ACC112 (cell line): Measurements from ENCODE around the gene XRCC3.

ENCODE experiments used
- H2AFZ ChIP-seq: fragments of 200-600 bp; sonication (generic); one replicate; pipeline ENCODE4 v1.6.0; 2017; ENCODE audit warnings: antibody characterized with exemption, low read length; ENCODE audit not compliant: unreplicated experiment
- H3K27ac ChIP-seq: fragments of 200-600 bp; sonication (generic); 2 replicates; pipeline ENCODE4 v1.5.1; 2014; ENCODE audit warnings: low read depth, mild to moderate bottlenecking, antibody characterized with exemption, low read length, moderate library complexity
- H3K27me3 ChIP-seq: fragments of 200-600 bp; sonication (generic); 2 replicates; pipeline ENCODE4 v1.6.1; 2014; ENCODE audit warnings: mild to moderate bottlenecking, antibody characterized with exemption, low read length, moderate library complexity, mixed read lengths; ENCODE audit not compliant: insufficient read depth
- H3K36me3 ChIP-seq: fragments of 200-600 bp; sonication (generic); 2 replicates; pipeline ENCODE4 v1.6.1; 2016; ENCODE audit warnings: mild to moderate bottlenecking, antibody characterized with exemption, low read length, moderate library complexity, mixed read lengths; ENCODE audit not compliant: insufficient read depth
- H3K4me1 ChIP-seq: fragments of 200-600 bp; sonication (generic); one replicate; pipeline ENCODE4 v1.6.1; 2016; ENCODE audit warnings: low read length, mixed read lengths; ENCODE audit not compliant: insufficient read depth, unreplicated experiment, control insufficient read depth
- H3K4me3 ChIP-seq: fragments of 200-600 bp; sonication (generic); 2 replicates; pipeline ENCODE4 v1.5.1; 2014; ENCODE audit warnings: mild to moderate bottlenecking, low read depth, low read length
- H3K79me2 ChIP-seq: fragments of 200-600 bp; sonication (generic); one replicate; pipeline ENCODE4 v1.6.0; 2016; ENCODE audit warnings: low read length; ENCODE audit not compliant: control insufficient read depth, unreplicated experiment, insufficient read depth

XRCC3 gene

DNA sequence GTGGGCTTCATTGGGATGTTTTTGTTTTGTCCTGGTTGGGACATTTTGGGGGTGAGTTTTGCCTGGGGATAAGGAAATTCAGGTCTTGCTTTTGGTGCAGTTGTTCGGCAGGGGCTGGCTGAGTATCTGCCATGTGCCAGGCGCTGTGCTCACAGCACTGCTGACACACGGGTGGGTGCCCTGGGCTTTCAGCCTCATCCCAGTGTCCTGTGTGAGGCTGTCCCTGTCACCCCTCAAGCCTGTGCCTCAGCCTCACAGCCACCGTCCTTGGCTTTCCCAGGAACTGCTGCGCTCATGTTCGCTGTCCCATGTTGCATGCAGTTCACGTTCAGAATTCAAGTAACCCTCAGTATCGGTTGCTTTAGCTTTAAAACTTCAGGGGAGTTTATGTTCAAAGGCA is 24.9 kb downstream of the XRCC3 start:
- H3K4me3 ChIP-seq, result no peak overlapping the region
- H3K79me2 ChIP-seq, result peaks cover 19% of the 10 kb centered on the region
- no peaks in the 10 kb centered on the region for H3K27me3 ChIP-seq
- no peak overlapping the region for H2AFZ ChIP-seq
- peak overlapping the region; percentile 62; the same call in 1 of the 2 replicates for H3K27ac ChIP-seq
- H3K36me3 ChIP-seq, result peaks cover 15% of the 10 kb centered on the region; the same call in 1 of the 2 replicates
- peaks cover 13% of the 10 kb centered on the region for H3K4me1 ChIP-seq

DNA sequence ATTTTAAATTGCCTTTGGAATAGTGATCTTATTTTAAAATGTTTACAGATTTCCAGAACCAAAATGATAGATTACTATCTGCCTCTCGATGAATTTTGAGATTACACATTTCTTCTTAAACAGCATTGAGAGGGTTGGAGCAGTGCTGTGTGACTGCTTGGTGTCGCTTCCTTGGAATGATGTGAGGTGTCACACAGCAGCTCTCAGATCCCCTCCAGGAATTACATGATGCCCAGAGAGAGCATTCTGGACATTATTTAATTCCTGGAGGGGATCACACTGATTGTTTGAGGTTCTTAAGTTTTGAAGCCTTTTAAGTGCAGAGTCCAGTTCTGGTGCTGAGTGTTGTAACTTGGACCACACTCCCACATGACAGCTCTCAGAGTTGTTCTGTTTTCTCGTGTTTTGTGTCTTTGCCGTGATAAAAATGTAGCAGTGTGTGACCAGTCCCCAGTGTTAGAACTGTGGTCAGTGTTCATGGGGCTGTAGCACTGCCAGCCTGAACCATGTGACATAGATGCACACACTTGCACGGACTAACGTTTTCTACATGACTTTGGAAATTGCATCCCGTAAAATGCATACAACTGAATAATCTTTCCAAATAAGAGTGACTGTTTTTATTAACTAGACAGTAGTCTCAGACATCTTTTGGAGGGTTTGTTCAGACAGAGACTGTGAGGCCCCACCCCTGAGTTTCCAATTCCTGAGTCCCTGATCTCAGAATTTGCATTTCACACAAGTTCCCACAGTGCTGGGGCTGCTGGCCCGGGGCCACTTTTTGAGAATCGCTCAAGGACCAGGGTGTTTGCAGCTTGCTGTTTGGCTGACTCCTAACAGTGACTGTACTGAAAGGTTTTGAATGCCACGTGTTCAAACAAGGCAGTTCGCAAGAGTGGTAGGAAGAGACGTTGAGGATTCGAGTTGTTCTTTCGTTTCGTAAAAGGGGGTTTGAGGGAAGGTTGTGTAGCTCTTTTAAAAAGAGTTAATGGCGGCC is 26.0 kb downstream of the XRCC3 start:
- Histone ChIP-seq H3K27me3 (no peaks in the 10 kb centered on the region), H3K27ac (peak overlapping the region; percentile 62), H2AFZ (no peak overlapping the region), H3K4me3 (no peak overlapping the region), H3K4me1 (peaks cover 13% of the 10 kb centered on the region), H3K79me2 (peaks cover 21% of the 10 kb centered on the region), H3K36me3 (peaks cover 15% of the 10 kb centered on the region; the same call in 1 of the 2 replicates)

DNA sequence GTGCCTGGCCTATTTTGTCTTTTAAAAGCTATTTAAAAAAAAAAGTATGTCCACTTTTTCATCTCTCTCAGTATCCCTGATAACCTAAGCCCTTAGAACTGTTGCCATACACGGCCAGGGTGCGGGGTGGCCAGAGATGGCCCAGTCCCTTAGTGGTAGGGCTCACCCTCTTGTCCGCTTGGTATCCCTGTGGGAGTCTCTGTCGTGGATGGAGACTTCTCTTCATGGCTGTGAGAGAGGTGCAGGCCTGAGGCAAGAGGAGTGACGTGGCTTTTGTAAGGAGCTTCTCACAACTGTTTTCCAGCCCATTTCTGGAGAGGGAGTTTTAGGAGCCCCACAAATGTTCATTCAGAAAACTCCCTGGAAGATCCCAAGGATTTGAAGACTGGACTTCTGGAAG is 26.8 kb downstream of the XRCC3 start:
- Histone ChIP-seq H3K36me3 (peaks cover 14% of the 10 kb centered on the region; the same call in 1 of the 2 replicates), H3K79me2 (peaks cover 21% of the 10 kb centered on the region), H3K4me3 (no peak overlapping the region), H3K27me3 (no peaks in the 10 kb centered on the region), H3K27ac (peak overlapping the region; percentile 62), H3K4me1 (peaks cover 13% of the 10 kb centered on the region), H2AFZ (no peak overlapping the region)

DNA sequence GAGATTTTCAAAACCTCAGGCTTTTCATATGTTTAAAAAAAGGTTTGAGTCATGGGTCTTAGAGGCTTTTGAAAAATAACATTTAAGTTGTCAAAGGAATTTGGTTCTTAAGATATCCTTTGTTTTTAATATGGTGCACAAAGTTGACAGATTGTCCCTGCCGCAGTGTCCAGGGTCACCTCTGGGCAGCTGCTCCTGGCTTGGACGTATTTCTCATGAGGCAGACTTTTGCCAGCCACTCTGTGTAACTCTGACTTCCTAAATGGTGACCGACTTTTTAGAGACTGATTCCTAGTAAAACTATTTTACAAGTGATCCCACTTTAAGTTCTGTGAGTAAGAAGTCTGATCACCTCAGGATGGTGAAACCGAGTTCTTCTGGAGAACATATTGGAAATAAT is 27.5 kb downstream of the XRCC3 start:
- Histone ChIP-seq H3K27me3 (no peaks in the 10 kb centered on the region), H3K4me3 (no peak overlapping the region), H3K4me1 (peaks cover 13% of the 10 kb centered on the region), H3K79me2 (peaks cover 21% of the 10 kb centered on the region), H2AFZ (no peak overlapping the region), H3K36me3 (peaks cover 17% of the 10 kb centered on the region; the same call in 1 of the 2 replicates), H3K27ac (peak overlapping the region; percentile 41; the same call in 1 of the 2 replicates)

DNA sequence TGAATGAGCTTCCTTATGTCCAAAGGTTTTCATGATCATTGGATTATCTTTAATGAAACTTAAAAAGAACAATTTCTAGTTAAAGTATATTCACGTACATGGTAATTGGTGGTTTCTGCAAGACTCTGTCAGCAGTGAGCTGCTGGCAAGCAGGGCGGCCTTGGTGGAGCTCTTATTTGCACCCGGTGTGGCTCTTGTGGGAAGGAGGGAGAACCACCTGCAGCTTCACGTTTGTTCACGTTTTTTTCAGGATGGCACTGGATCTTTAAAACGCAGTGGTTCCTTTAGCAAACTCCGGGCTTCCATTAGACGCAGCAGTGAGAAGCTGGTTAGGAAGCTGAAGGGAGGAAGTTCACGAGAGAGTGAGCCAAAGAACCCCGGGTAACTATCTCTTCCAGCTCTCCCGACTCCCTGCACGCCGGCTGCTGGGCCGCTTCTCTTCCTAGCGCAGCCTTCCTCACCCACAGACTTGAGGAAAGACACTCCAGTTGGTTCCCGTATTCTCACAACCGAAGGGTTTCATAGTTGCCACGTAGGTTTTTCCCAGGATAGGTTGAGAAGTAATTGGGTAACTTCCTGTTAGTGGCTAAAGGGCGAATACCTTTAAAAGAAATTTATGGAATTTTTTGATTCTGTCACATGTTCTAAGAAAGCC is 28.3 kb downstream of the XRCC3 start:
- H3K27ac ChIP-seq, result peak overlapping the region; percentile 32
- no peaks in the 10 kb centered on the region for H3K27me3 ChIP-seq
- no peak overlapping the region for H3K4me3 ChIP-seq
- H3K79me2 ChIP-seq, result peaks cover 20% of the 10 kb centered on the region
- H3K36me3 ChIP-seq, result peaks cover 12% of the 10 kb centered on the region; the same call in 1 of the 2 replicates
- H3K4me1 ChIP-seq, result peaks cover 13% of the 10 kb centered on the region
- H2AFZ ChIP-seq, result no peak overlapping the region

DNA sequence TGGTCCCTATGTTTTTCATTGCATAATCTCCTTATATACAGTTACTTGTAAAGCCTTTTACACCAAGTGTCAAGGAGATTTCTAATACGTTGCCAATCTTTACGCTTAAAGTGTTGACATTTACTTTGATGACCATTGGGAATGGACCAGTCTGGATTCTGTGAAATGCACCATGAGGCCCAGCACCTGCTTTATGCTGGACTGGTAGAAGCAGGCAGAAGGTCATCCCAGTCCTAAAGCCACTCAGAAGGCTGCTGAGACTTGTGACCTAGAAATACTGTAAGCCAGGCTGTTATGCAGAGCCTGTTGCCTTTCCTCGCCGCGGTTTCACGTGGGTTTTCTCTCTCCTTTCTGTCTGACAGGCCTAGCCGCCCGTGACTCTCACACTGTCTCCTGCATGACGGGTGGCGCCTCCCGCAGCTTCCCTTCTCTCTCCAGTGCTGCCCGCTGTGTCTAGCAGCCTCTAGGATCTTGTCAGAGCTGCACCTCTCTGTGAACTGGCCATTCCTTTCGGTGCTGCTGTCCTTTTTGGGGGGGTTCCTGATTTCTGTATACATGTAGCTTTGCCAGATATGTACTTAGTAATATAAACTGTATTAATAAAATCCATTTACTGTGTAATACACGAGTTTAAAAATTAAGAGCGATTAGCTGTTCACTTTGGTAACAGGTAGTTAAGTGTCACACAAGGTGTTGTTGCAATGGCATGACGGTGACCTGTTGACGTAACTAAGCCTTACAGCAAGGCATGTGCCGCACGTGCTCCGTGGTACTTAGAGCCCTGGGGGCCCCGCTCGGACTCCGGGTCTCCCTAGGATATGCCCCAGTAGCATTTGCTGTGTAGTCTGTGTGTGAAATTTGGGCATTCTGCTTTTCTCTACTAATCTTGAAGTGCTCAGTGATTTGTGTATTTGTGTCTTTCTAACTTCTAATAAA is 29.7 kb downstream of the XRCC3 start:
- Histone ChIP-seq H3K27me3 (no peaks in the 10 kb centered on the region), H3K79me2 (peaks cover 22% of the 10 kb centered on the region), H3K27ac (no peak overlapping the region), H3K4me1 (peaks cover 13% of the 10 kb centered on the region), H2AFZ (no peak overlapping the region), H3K4me3 (no peak overlapping the region), H3K36me3 (peaks cover 14% of the 10 kb centered on the region; the same call in 1 of the 2 replicates)

DNA sequence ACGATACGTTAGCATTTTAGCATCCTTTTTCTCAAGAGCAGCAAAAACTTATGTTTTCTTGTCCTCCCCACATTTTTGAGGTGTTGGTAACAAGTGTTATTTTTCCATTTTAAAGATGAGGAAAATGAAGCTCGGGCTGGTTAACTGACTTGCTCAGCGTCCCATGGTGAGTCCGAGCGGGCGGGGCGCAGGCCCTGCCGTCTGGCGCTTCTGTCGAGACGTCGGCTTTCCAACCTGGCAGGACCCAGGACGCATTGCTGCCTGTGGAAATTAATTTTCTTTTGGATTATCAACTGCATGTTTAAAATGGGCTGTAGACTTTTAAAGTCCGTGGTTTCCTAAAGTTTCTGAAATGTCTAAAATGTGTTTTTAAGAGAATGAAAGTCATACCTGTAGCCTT is 30.4 kb downstream of the XRCC3 start:
- peaks cover 21% of the 10 kb centered on the region for H3K36me3 ChIP-seq
- no peak overlapping the region for H2AFZ ChIP-seq
- H3K79me2 ChIP-seq, result peaks cover 18% of the 10 kb centered on the region
- H3K4me3 ChIP-seq, result no peak overlapping the region
- no peak overlapping the region for H3K27ac ChIP-seq
- peaks cover 13% of the 10 kb centered on the region for H3K4me1 ChIP-seq
- H3K27me3 ChIP-seq, result no peaks in the 10 kb centered on the region

DNA sequence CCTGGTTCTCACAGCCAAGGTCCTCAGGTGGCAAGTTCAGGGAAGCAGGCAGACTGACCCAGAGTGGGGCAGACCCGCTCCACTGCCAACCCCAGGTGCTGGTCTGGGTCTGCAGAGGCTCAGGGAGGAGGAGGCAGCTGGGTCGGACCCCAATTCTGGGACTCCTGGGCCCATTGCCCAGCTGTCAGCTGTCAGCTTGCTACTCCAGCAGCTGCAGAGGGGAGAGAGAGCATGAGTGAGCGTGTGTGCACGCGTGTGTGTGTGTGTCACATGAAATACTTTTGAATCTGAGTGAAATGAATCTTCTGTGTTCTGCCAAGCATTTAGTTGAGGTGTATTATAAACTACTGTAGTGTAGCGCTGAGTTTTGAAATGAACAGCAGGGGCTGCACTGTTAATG is 30.8 kb downstream of the XRCC3 start:
- H3K36me3 ChIP-seq, result peaks cover 25% of the 10 kb centered on the region
- no peaks in the 10 kb centered on the region for H3K27me3 ChIP-seq
- no peak overlapping the region for H3K27ac ChIP-seq
- peaks cover 20% of the 10 kb centered on the region for H3K79me2 ChIP-seq
- no peak overlapping the region for H2AFZ ChIP-seq
- peaks cover 13% of the 10 kb centered on the region for H3K4me1 ChIP-seq
- no peak overlapping the region for H3K4me3 ChIP-seq

DNA sequence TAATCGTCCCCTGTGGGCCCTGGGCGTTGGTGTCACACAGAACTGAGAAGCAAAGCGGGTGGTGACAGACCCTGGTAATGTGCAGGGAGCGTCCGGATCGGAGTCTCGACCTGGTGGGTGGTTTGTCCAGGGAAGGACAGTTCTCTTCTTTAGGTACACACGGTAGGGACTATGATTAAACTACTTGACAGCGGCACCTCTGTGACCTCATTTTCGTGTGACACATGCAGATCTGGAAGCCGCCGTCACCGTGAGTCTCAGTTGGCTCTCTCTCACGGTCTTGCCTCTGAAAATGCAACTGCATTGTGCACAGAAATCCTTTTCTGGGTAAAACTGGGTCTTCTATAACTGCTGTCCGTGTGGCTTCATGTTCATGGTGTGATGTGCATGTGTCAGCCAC is 32.1 kb downstream of the XRCC3 start:
- no peak overlapping the region for H3K27ac ChIP-seq
- no peak overlapping the region for H3K4me3 ChIP-seq
- H3K27me3 ChIP-seq, result no peaks in the 10 kb centered on the region
- peaks cover 34% of the 10 kb centered on the region for H3K36me3 ChIP-seq
- no peaks in the 10 kb centered on the region for H3K4me1 ChIP-seq
- no peak overlapping the region for H2AFZ ChIP-seq
- peaks cover 20% of the 10 kb centered on the region for H3K79me2 ChIP-seq
